Thyroid gland (tissue), 4 donors: ENCODE data around the gene UBE2E2.

Experiments used
- POLR2A ChIP-seq, 2 donors: fragments of 450-650 bp; IDR thresholded peaks; one replicate each; pipeline ENCODE4 v1.6.1; 2017; ENCODE audit warnings: antibody characterized with exemption in 2 of 2, mild to moderate bottlenecking in 2 of 2, moderate library complexity in 1 of 2
- TF ChIP-seq, protein P1 (sequence below), 6 experiments: fragments of 200-600 bp in 3 of 6; fragments of 450-650 bp in 3 of 6; sonication (generic) in 3 of 6; IDR thresholded peaks; one replicate each; pipeline ENCODE4 v1.5.1; 2016 to 2019; ENCODE audit warnings: antibody characterized with exemption in 6 of 6, mild to moderate bottlenecking in 2 of 6, inconsistent platforms in 1 of 6, moderate library complexity in 1 of 6

DNA sequence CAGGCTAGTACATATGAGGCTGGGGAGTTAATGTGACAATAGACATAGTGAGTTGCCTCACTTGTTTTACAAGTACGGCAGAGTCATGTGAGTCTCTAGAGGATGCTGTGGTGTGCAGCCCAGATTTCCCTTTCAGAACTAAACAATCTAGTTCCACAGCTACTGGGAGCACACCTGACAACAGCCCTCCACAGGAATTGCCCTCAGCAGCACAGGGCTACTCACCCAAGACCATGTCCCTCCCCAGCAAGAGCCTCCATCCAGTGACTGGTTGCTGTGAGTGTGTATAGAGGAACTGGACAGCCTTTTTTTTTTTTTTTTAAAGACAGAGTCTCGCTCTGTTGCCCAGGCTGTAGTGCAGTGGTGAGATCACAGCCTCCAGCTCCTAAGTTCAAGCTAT, 40.2 kb upstream of the UBE2E2 start:
- TF ChIP-seq, protein P1, sequence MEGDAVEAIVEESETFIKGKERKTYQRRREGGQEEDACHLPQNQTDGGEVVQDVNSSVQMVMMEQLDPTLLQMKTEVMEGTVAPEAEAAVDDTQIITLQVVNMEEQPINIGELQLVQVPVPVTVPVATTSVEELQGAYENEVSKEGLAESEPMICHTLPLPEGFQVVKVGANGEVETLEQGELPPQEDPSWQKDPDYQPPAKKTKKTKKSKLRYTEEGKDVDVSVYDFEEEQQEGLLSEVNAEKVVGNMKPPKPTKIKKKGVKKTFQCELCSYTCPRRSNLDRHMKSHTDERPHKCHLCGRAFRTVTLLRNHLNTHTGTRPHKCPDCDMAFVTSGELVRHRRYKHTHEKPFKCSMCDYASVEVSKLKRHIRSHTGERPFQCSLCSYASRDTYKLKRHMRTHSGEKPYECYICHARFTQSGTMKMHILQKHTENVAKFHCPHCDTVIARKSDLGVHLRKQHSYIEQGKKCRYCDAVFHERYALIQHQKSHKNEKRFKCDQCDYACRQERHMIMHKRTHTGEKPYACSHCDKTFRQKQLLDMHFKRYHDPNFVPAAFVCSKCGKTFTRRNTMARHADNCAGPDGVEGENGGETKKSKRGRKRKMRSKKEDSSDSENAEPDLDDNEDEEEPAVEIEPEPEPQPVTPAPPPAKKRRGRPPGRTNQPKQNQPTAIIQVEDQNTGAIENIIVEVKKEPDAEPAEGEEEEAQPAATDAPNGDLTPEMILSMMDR (IDR thresholded peaks at IDR 0.05), result no peak
- TF ChIP-seq POLR2A (IDR thresholded peaks at IDR 0.05), result no peak
